Lower lobe of right lung (tissue), 2 donors: ENCODE data around the gene ZC3H6. TPM values are rescaled to one million over a fixed set of nuclear protein-coding genes. Genes with fewer than 3 reads are reported as not detected.

Experiments used
- ATAC-seq, 2 donors: fragments of 200-7000 bp; cut with Tn5 transposase; one replicate each; pipeline ENCODE4 v1.9.1; 2020 to 2022; ENCODE audit warnings: mild to moderate bottlenecking in 2 of 2, moderate library complexity in 2 of 2
- DNase-seq: peaks from one replicate; pipeline ENCODE4 v3.0.0-alpha.2; 2020
- H3K27ac ChIP-seq: fragments of 200-600 bp; one replicate; pipeline ENCODE4 v1.8.0; 2022
- H3K27me3 ChIP-seq: fragments of 200-600 bp; one replicate; pipeline ENCODE4 v1.8.0; 2022; ENCODE audit warnings: low read depth
- H3K36me3 ChIP-seq: fragments of 200-600 bp; one replicate; pipeline ENCODE4 v1.8.0; 2022; ENCODE audit warnings: mild to moderate bottlenecking
- H3K4me1 ChIP-seq: fragments of 200-600 bp; one replicate; pipeline ENCODE4 v1.8.0; 2022
- H3K4me3 ChIP-seq: fragments of 200-600 bp; one replicate; pipeline ENCODE4 v1.8.0; 2022; ENCODE audit warnings: mild to moderate bottlenecking
- H3K9me3 ChIP-seq: fragments of 200-600 bp; one replicate; pipeline ENCODE4 v1.8.0; 2022
- intact Hi-C: fragments of 100-400 bp; cut with DNase I; formaldehyde crosslinking; loops from one replicate; pipeline ENCODE4 v1.11.0; 2022
- total RNA-seq: library from RNA; stranded (reverse); fragmentation: NEBNext Ultra II Directional; extraction: Animal tissue kit (Norgen Biotek cat#: 25700); gene quantifications from one replicate; pipeline ENCODE4 v1.2.1, GENCODE V29; 2021
- TF ChIP-seq, protein P1 (sequence below): fragments of 200-600 bp; IDR thresholded peaks from one replicate; pipeline ENCODE4 v1.8.0; 2022; ENCODE audit warnings: antibody characterized with exemption, mild to moderate bottlenecking
- donor health status: DM: no; HTN: yes; CAD: no; lungs with severe emphysema.

The ZC3H6 gene
- total RNA-seq, 1 donor from 2014 or later, result 18.0 TPM

DNA sequence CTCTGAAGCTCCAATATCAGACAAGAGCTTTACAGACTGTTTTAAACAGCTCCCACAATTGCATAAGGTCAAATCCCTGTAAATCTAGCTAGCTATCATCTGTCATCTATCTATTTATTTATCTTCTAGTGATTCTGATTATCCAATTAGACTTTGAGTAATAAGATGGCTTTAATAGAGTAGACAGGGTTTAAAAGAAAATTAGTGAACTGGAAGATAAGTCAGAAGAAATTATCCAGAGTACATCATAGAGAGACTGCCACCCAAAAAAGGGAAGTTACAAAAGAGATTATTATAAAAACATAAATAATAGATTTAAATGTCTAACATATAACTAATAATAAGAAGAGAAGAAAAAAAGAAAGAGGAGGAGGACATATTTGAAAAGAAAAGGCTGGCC is 12.5 kb upstream of the ZC3H6 start:
- H3K36me3 ChIP-seq, result no peaks in the 10 kb centered on the region
- no peaks in the 10 kb centered on the region for H3K27me3 ChIP-seq
- H3K4me1 ChIP-seq, result no peaks in the 10 kb centered on the region
- H3K9me3 ChIP-seq, result no peaks in the 10 kb centered on the region
- no peak for DNase-seq
- intact Hi-C loops, result no loop called here
- H3K27ac ChIP-seq, result no peak overlapping the region
- TF ChIP-seq, protein P1, sequence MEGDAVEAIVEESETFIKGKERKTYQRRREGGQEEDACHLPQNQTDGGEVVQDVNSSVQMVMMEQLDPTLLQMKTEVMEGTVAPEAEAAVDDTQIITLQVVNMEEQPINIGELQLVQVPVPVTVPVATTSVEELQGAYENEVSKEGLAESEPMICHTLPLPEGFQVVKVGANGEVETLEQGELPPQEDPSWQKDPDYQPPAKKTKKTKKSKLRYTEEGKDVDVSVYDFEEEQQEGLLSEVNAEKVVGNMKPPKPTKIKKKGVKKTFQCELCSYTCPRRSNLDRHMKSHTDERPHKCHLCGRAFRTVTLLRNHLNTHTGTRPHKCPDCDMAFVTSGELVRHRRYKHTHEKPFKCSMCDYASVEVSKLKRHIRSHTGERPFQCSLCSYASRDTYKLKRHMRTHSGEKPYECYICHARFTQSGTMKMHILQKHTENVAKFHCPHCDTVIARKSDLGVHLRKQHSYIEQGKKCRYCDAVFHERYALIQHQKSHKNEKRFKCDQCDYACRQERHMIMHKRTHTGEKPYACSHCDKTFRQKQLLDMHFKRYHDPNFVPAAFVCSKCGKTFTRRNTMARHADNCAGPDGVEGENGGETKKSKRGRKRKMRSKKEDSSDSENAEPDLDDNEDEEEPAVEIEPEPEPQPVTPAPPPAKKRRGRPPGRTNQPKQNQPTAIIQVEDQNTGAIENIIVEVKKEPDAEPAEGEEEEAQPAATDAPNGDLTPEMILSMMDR, result no peak
- no peak overlapping the region for H3K4me3 ChIP-seq
- ATAC-seq, result no peak

- ATAC-seq (no peak), DNase-seq (no peak)
- Histone ChIP-seq H3K36me3 (no peaks in the 10 kb centered on the region), H3K27ac (no peak overlapping the region), H3K4me3 (no peak overlapping the region), H3K27me3 (no peaks in the 10 kb centered on the region), H3K9me3 (no peaks in the 10 kb centered on the region), H3K4me1 (no peaks in the 10 kb centered on the region)
- intact Hi-C loops, result no loop called here
- TF ChIP-seq, protein P1, result no peak
Observed at GRCh38 chr2:112268547-112268946, 6.8 kb upstream of the ZC3H6 start.

DNA sequence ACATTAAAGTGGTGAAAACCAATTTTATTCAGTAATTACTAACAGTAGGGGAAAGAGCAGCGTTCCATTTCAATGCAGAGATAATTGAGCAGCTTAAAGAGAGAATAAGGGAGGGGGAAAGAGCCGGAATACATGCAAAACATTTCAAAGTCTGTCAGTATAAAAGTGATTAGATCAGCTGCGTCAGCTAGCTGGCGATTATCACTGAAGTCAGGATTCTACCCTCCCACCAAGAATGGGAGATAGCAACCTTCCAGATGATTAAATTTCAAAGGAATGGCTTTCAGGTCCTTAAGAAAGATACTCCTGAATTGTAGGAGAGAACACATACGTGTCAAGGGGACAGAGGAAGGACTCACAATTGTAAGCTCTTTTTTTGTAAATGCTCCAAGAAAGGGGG is 2.7 kb upstream of the ZC3H6 start:
- Histone ChIP-seq H3K4me3 (no peak overlapping the region), H3K4me1 (peaks cover 9% of the 10 kb centered on the region), H3K9me3 (no peaks in the 10 kb centered on the region), H3K27ac (no peak overlapping the region), H3K27me3 (no peaks in the 10 kb centered on the region), H3K36me3 (no peaks in the 10 kb centered on the region)
- TF ChIP-seq, protein P1, result no peak
- ATAC-seq (no peak), DNase-seq (no peak)
- intact Hi-C loops, result no loop called here

- H3K27me3 ChIP-seq, result no peaks in the 10 kb centered on the region
- TF ChIP-seq, protein P1, result no peak
- intact Hi-C loops, result no loop called here
- no peak for DNase-seq
- no peaks in the 10 kb centered on the region for H3K9me3 ChIP-seq
- H3K4me3 ChIP-seq, result no peak overlapping the region
- H3K27ac ChIP-seq, result no peak overlapping the region
- no peaks in the 10 kb centered on the region for H3K36me3 ChIP-seq
- peaks cover 14% of the 10 kb centered on the region for H3K4me1 ChIP-seq
- no peak for ATAC-seq
Observed at GRCh38 chr2:112273349-112273748, 2.0 kb upstream of the ZC3H6 start.

DNA sequence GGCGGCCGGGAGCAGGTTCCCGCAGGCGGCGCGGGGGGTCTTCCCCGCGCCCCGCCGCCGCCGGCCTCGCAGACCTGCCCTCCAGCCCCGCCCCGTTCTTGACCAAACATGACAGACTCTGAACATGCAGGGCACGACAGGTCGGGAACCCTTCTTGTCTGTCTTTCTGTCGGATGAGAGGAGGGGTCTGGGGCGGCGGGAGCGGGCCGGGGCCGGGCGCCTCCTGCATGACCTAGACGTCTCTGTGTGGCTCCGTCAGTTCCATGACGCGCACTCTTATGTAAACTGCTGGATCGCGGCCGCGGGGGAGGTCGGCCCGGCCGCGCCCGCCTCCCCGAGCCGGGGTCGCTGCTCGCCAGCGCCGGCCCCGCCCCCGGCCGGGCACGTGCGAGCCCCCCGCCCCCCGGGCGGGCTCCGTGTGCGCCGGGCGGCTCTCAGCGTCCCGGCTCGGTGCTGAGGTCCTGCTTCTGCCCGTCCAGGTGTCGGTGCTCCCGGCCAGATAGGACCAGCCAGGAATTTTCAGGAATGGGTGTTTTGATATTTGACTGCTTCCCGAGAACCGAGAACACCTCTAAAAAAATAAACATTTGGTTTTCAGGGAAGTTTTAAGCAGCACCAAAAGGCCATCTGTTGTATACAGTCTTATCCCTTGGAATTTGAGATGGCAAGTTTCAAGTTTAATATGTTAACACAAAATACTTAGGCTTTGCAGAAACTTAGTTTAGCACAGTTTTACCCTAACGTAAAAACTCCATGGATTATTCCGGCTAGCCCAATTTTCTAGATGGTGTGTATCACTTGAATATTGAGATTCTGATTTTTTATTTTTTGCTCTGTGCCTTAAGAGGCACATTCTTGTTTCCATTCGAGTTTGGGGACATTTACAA is 733 bp downstream of the ZC3H6 start:
- peak overlapping the region; percentile 100 for H3K27ac ChIP-seq
- no peaks in the 10 kb centered on the region for H3K36me3 ChIP-seq
- peak overlapping the region; percentile 85 for H3K4me3 ChIP-seq
- DNase-seq, result peak; percentile 90
- H3K9me3 ChIP-seq, result no peaks in the 10 kb centered on the region
- TF ChIP-seq, protein P1, result no peak
- peaks cover 14% of the 10 kb centered on the region for H3K4me1 ChIP-seq
- no peaks in the 10 kb centered on the region for H3K27me3 ChIP-seq
- ATAC-seq, result peak; percentile 91 to 93
- intact Hi-C loops, result no loop called here
